22Rv1 (cell line): ENCODE data around the gene PCNP.

Source experiments
- ZFX ChIP-seq: fragments of 450-650 bp; IDR thresholded peaks from 2 replicates; pipeline ENCODE4 v1.6.1; 2017; ENCODE audit warnings: antibody characterized with exemption, borderline replicate concordance
- TF ChIP-seq, protein P1 (sequence below): fragments of 450-650 bp; IDR thresholded peaks from 2 replicates; pipeline ENCODE4 v1.5.1; 2017; ENCODE audit warnings: mild to moderate bottlenecking

GRCh38 chr3:101635345-101635744 lies 61.4 kb downstream of the PCNP start:
- TF ChIP-seq, protein P1, sequence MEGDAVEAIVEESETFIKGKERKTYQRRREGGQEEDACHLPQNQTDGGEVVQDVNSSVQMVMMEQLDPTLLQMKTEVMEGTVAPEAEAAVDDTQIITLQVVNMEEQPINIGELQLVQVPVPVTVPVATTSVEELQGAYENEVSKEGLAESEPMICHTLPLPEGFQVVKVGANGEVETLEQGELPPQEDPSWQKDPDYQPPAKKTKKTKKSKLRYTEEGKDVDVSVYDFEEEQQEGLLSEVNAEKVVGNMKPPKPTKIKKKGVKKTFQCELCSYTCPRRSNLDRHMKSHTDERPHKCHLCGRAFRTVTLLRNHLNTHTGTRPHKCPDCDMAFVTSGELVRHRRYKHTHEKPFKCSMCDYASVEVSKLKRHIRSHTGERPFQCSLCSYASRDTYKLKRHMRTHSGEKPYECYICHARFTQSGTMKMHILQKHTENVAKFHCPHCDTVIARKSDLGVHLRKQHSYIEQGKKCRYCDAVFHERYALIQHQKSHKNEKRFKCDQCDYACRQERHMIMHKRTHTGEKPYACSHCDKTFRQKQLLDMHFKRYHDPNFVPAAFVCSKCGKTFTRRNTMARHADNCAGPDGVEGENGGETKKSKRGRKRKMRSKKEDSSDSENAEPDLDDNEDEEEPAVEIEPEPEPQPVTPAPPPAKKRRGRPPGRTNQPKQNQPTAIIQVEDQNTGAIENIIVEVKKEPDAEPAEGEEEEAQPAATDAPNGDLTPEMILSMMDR, result no peak
- no peak for TF ChIP-seq ZFX
